Sciatic nerve (tissue), 2 donors: ENCODE data around the gene ACTN4. TPM values are rescaled to one million over a fixed set of nuclear protein-coding genes. Genes with fewer than 3 reads are reported as not detected.

ENCODE experiments used
- ATAC-seq: fragments of 200-7000 bp; cut with Tn5 transposase; one replicate; pipeline ENCODE4 v1.9.1; 2020; ENCODE audit warnings: mild to moderate bottlenecking, moderate library complexity
- DNase-seq: peaks from one replicate; pipeline ENCODE4 v3.0.0-alpha.2; 2020; ENCODE audit warnings: low spot score
- intact Hi-C: fragments of 100-400 bp; cut with DNase I; formaldehyde crosslinking; loops from one replicate; pipeline ENCODE4 v1.14.2; 2022
- total RNA-seq: library from RNA; stranded (reverse); fragmentation: NEBNext Ultra II Directional; extraction: Animal tissue kit (Norgen Biotek cat#: 25700); gene quantifications from one replicate; pipeline ENCODE4 v1.2.1, GENCODE V29; 2021
- donor health status: DM: no; HTN: no; CAD: no.
- donor health status: DM: no; HTN: no; CAD: no.

The ACTN4 gene
- total RNA-seq, 1 donor from 2014 or later = 597 TPM

DNA sequence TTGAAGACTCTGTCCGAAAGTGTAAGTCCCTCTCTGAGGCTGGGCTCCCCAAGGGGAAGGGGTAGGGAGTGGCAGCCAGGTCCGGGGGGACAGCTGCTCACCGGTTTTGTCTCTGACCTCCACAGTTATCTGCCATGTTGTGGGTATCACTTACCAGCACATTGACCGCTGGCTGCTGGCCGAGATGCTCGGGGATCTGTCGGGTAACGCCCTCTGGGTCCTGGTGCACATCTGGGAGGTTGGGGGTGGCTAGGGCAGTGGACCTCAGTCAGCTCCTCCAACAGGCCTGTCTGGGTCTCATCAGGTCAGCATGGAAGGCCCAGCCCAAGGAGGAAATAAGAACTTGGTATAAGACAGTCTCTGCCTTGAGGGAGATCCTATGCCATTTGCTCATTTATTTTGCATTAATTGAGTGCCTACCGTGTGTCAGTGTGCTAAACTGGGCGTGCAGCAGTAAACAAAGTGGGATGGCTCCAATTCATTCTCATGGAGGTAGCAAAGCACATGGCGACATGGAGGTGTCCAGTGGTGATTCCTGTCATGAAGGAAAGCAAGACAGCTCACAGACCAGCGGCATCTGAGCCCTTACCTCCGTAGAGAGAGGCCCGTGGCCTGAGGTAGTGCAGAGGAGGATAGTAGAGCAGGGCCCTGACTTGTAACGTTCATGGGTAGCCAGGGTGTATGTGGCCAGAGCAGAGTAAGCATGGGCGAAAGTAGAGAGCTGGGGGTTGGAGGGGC lies 14.8 kb upstream of the ACTN4 start:
- intact Hi-C loops = loop anchor here (10.0 kb wide), 1 partner anchor 228 kb away; the partner anchor contains the start of gene FAM98C
- no peak for ATAC-seq
- DNase-seq = no peak

DNA sequence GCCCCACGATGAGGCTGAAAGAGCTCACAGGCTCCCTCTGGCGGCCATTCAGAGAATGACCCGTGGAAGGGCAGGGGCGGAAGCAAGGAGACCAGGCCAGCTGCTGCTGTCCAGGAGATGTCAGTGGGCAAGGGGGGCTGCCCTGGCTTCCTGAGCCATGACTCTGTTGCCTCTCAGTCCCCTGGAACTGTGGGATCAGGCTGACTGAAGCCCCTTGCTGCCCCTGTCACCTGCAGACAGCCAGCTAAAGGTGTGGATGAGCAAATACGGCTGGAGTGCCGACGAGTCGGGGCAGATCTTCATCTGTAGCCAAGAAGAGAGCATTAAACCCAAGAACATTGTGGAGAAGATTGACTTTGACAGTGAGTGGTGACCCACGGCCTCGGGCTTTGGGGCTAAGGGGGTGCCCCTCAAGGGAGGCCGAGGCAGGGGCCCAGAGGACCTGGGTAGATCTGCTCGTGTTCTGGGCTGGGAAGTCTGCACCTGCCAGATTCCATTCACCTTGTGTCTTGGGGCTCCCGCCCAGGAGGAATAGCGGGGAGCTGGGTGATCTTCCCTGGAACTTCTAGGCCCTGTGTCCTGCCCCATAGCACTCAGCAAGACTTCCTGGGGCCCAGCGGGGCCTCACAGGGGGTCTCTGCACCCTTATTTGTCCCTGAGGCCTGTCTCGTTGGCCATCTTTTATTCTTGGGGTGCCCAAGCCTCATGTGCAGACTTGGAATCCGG lies 12.5 kb upstream of the ACTN4 start:
- intact Hi-C loops = loop anchor here (10.0 kb wide), 1 partner anchor 230 kb away; the partner anchor contains the start of gene FAM98C
- ATAC-seq (peak; percentile 75), DNase-seq (peak; percentile 90)

DNA sequence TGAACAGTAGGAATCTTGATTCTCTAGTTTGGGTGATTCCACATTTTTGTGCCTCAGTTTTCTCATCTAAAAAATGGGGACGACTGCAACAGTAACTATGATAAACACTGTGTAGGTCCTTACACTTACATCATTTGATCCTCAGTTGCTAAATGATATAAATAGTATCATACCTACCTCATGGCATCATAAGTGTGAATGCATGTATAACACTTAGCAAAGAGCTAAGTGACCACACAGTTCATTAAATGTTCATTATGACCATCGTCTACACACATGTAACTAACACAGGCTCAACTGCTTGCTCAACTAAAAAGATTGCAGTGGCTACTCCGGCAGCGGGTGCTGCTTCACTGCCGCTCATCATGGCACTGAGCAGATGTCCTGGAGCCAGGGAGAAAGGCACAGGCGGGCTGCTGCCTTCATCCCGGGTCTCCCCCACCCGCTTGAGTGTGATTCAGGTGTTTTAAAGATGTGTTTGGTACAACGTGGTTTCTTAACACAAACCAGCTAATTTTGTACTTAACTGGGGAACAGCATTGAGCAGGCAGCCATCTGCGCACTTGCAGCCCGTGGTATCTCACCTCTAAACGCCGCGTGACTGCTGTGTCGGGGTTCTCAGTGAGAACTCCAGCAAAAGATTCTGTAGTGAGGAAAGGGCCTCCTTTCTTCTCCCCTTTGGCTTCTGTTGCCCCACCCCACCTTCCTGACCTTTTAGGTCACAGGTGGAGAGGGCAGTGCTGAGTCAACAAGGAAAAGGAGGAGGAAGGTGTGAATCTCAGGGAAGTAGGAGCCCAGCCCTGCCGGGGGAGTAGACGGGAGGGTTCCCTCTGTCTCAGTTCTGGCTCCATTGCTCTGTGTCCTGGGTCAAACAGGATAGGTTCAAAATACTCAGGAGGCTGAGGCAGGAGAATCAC lies 11.7 kb upstream of the ACTN4 start:
- intact Hi-C loops = loop anchor here (10.0 kb wide), 1 partner anchor 231 kb away; the partner anchor contains the start of gene FAM98C
- ATAC-seq = no peak
- DNase-seq = no peak

DNA sequence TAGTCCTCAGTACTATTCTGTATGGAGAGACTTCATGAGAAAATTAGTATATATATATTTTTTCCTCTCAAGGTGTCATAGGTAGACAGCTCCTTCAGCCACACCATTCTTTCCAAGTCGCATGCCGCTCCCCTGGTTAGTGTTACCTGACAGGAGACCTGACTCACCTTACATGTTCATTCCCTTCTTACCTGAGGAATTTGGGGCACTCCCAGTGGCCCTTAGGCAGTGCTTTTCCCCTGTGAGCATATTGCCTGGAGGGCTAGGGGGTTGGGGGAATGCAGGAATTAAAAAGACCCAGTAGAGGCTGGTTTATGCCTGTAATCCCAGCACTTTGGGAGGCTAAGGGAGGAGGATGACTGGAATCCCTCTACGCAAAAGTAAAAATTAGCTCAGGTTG lies 9.0 kb upstream of the ACTN4 start:
- DNase-seq (no peak), ATAC-seq (no peak)
- intact Hi-C loops = loop anchor here (10.0 kb wide), 1 partner anchor 234 kb away; the partner anchor contains the start of gene FAM98C

DNA sequence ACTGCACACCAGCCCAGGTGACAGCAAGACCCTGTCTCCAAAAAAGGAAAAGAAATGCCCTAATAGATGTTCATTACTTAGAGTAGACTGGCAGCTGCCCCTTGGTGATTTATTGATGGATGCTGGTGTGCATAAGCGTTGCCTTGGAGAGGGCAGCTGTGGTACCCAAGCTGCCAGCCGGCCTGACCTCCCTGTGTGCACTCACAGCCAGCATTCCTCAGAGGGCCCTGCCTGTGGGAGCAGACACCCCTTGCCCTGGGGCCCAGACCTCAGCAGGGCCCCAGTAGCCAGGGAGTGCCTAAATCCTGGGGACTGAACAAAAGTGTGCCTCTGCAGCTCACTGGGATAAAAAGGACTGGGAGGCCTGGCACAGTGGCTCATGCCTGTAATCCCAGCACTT lies 7.8 kb upstream of the ACTN4 start:
- no peak for ATAC-seq
- intact Hi-C loops = loop anchor here (10.0 kb wide), 1 partner anchor 235 kb away; the partner anchor contains the start of gene FAM98C
- no peak for DNase-seq

DNA sequence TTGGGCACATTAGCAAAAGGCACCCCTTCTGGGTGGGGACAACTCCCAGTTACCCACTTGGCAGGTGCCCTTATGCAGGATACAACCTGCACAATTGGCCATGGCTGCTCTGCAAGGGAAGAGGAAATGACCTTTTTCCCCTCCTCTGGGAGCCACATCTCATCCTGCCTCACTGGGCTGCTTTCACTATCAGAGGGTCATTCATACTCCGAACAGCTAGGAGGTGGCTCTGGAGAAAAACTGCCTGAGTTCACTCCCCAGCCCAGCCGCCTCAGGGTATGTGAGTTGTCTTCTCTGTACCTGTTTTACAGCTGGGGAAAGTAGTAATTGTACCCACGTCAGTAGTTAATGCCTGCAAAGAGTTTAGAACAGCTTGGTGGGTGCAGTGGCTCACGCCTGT lies 7.1 kb upstream of the ACTN4 start:
- intact Hi-C loops = no loop called here
- ATAC-seq (no peak), DNase-seq (no peak)

DNA sequence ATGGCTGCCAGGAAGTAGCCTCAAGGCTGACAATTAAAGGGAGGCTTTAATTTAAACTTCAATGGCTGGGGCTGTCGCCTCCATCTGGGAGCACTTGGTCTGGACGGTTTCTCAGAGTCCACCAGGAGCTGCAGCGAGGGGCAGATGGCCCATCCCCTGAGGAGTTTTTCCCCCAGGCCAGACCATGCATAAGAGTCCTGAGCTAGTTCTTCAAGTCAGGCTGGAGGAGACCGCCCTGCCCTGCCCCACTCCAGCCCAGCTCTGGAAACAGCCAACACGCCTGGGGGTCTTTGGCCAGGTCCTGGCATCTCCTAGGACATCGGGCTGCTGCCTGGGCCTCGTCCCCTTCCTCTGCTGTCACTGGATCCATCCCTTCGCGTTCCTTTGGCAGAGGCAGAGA lies 5.3 kb upstream of the ACTN4 start:
- intact Hi-C loops = no loop called here
- ATAC-seq = no peak

DNA sequence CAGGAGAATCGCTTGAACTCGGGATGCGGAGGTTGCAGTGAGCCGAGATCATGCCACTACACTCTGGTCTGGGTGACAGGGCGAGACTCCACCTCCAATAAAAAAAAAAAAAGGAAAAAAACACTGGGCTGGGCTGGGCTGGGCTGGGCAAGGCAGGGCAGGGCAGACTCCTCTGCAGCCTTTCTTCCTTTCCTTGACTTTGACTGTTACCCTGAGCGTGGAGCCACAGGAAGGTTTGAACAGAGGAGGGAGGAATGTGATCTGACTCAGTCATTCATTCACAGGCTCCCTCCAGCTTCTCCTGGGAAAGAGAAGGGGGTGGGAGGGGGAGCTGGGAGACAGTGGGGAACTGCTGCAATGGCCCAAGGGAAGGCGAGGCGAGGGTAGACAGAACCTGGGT lies 2.7 kb upstream of the ACTN4 start:
- DNase-seq (no peak), ATAC-seq (no peak)
- intact Hi-C loops = no loop called here

More for the DNA sequence above, 5.3 kb upstream of the ACTN4 start:
- DNase-seq = no peak

DNA sequence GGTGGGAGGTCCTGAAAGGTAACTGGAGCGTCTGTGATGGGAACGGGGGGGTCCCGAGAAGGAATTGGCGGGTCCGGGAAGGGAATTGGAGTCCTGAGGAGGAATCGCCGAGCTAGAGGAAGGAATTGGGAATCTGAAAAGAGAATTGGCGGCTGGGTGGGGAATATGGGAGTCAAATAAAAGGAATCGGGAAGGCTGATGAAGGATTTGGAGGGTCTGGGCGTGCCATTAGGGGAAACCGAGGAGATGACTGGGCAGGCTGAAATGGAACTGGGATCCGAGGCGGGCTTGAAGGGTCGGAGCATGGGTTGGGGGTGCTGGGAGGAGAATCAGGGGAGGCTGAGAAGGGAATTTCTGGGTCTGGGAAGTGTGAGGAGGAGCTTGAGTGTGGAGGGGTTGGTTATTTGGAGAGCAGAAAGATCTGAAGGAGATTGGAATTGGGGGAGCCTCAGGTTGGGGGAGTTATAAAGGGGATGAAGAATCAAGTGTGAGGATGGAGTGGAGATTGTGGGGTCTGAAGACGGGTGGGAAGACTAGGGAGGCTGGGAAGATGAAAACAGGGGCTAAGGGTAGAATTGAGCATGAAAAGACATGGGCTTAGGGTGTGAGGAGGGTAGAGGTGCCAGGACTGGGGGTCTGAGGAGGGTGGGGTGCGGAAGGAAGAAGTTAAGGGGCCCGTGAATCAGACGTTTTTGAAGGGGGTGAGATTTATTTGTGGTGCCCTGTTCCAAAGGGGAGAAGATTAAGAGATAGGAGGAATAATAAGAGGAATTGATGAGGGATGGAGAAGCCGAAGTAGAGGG lies 718 bp downstream of the ACTN4 start:
- no peak for ATAC-seq
- no peak for DNase-seq
- intact Hi-C loops = no loop called here

DNA sequence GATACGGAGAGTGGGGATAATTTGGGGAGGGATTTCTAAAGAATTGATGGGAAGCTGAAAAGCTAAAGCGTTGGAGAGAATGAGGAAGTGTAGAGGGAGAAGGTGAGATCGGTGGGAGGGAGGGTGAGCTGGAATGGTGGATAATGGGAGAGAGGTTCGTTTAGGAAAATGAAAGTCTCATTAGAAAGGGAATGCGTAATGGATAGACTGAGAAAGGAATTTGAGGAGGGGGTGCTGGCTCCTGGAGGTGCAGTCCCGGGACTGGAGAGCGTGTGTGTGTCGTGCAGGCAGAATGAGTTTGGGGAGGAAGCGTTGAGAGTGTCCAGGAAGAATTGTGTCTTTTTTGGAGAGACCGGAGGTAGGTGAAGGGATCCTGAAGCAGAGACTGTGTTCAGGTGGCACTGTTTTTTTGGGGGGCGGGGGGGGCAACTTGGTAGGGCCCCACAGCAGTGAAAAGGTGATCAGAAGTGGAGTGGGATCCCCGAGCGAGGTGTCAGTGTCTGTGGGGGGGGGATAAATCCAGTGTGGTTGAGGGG lies 1.4 kb downstream of the ACTN4 start:
- intact Hi-C loops = no loop called here
- ATAC-seq (no peak), DNase-seq (no peak)

DNA sequence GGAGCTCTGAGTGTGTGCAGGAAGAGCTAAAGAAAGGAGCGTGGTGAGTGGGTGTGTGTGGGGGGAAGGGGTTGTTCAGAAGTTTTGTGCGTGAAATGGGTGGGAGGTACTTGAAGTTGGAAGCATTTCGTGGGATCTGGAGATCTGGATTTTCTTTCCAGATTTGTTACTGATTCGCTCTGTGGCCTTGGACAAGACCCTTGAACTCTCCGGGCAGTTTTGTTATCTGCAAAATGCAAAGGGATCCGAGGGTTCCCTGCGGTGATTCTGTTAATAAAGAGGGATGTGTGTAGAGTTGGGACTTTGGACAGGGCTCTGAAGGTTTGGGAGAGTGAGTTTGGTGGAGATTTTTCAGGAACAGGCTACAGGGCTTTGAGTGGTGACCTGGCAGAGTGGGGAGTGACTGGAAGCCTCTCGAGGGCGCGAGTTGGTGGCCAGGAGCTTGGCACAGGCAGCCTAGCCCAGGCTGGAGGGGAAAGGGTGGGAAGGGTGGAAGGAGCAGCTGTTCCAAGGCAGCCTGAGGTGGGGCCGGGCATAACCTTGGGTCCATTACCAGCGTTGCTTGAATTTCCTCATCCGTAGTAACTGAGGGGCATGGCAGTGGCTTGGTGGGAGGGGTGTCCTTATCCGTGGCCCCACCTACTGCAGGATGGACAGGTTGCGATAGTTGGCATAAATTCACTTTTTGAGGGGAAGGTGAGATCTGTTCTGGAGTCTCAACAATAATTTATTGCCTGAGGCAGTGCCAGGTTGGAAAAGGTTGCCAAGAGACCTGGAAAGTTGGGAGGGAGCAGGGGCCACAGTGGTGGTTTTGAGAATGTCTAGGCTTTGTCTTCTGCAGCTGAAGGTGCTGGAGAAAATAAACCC lies 2.1 kb downstream of the ACTN4 start:
- intact Hi-C loops = no loop called here
- ATAC-seq (no peak), DNase-seq (no peak)

DNA sequence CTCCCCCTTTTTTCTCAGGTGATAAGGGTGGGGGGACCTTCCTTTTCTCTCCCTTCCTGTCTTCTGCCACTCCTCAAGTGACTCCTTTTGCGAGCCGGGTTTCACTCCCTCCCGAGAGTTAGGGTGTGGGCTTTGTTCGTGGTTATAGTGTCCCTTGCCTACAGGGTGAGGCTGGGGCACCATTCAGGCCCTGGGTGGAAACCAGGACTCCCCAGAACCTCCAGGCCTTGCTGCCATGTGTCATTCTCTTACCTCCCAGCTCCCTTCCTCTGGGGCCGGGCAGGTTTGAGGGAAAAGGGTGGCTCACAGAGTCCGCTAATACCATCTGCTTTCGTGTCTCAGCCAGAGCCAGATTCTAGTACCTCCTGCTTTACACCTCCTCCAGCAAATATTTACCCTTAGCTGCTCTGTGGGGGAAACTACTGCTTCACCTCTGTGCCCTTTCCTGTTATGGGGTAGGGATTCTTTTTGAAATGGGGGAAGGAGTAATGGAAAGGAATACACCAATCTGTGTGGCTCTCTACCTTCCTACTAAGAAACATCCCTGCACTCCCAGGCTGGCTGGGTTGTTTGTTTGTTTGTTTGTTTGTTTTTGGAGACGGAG lies 2.8 kb downstream of the ACTN4 start:
- DNase-seq (no peak), ATAC-seq (no peak)
- intact Hi-C loops = no loop called here

DNA sequence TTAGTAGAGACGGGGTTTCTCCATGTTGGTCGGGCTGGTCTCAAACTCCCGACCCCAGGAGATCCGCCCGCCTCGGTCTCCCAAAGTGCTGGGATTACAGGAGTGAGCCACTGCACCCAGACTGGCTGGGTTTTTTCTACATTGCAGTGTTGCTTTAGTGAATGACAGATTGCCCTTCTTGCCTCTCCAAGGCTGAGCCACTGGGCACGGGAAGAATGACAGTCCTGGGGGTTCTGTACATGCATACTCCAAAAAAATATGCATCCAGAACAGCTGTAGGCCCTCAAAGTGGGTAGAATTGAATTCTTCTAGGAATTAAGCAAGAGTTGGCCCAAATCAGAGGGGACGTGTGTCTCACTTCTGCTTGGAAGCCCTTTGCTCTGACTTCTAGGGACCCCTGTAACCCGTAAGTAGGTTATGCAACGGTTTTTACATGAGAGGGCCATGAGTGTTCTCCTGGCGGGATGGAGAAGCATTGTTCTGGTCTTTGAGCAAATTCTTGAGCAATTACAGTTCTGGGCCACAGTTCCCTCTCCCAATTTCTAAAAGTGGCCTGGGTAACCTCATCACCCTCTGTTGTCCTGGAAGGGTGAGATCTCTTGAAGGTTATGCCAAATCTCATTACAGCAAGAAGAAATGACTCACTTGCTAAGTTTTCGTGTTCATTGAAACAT lies 3.6 kb downstream of the ACTN4 start:
- DNase-seq (no peak), ATAC-seq (peak; percentile 65)
- intact Hi-C loops = no loop called here

DNA sequence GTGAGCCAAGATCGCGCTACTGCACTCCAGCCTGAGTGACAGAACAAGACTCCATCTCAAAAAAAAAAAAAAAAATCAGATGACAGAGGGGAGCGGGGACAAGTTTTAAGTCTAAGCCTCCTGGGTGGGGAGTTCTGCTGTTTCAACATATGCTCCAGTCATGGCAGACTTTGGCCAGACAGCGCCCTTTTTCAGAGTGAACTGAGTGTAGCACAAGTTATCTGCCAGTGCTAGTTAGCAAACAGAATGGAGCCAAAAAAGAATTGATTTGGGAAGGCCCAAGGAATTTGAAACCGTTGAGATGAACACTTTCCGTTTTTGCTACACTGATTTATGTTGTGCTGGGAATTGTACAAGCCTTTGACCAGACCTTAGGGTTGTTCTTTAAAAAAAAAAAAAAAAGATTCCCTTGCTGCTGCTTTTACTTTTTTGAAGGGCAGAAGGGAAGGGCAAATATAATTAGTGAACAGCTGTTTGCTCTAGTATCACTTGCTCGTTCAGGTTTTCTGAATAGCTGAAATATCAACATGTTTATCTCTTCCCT lies 5.7 kb downstream of the ACTN4 start:
- intact Hi-C loops = no loop called here
- DNase-seq (no peak), ATAC-seq (peak; percentile 11)

DNA sequence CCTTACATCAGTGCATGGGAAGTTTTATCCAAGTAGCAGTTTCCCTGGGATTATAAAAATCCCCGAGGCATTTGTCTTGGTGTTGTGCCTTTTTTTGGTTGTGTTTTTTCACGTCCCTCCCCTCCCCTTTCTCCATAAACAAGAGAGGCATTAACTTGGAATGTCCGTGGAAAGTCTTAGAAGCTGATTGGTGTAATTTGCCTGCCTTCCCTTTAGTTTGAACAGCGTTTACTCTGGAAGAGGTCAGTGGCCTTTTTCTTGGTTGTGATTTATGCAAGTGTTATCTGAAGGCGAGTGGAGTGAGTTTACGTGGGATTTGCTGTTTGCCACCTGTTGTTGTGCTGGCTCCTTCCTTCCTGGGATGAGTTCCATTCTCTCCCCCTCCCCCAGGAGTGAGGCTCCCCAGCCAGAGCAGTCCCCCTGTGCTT lies 7.2 kb downstream of the ACTN4 start:
- DNase-seq = no peak
- ATAC-seq = no peak
- intact Hi-C loops = no loop called here

DNA sequence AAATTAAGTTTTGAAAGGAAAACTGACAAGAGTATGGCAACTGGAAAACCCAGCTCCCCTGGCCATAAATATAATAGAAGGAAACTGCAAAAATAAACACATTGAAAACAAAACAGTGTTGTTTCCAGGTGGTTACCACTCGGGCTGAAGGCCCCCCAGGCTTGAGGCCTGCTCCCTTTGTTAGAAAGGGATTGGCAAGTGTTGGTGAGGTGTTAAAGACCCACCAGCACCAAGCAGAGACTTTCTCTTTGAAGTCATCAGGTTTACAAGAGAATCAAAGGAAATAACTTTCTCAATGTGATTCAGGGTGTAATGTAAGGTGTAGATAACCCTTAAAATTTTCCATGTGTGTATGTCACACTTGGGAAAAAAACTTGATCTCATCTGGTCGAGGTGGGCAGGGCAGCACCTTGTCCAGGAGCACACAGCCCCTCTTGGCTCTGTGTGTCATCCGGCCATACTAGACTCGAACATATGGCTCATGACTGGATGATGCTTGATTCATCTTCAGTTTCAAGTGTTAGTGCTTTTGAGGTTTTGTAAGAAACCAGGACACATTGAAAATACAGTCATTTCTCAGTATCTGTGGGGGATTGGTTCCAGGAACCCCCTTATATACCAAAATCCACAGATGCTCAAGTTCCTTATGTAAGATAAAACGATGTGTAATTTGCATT lies 7.8 kb downstream of the ACTN4 start:
- ATAC-seq (no peak), DNase-seq (no peak)
- intact Hi-C loops = no loop called here
